GM20431 (cell line): Measurements from ENCODE around the gene TMEM139.
"Not testable (repeated sequence)": the region's sequence is repeated elsewhere in the genome, so short reads cannot be mapped to it uniquely, and the experiment has no call there.

ENCODE experiments used
- in situ Hi-C: fragments of 300-500 bp; cut with MseI, MboI; formaldehyde crosslinking; loops from one replicate; pipeline ENCODE4 v1.15.0; 2020; ENCODE audit warnings: low sequenced_read_pairs; ENCODE audit not compliant: unreplicated experiment

The TMEM139 gene

DNA sequence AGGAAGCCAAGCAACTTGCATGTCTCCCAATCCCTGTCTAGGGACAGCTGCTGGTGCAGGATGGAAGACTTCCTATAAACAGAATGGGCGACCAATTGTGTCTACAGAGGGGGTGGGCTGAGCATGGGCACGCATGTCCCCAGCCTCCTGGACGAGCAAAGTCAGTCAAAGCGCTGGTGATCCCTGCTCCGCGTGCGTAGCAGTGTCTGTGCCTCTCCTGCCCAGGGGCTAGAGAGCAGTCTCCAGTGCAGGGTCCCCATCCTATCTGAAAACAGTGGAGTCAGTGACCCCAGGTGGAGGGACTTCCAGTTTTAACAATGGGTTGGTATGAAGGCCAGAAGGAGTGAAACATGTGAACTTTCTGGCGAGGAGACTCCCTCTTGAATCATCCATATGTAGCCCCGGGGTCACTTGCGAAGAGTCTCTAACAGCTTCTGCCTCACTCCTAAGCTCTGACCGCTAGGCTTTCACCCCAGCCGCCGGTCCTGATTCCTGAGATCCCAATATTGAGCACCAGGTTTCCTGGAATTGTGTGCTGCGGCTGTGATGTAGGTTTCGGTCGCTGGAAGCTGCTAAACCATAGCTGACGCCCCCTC lies 2.7 kb downstream of the TMEM139 start:
- in situ Hi-C loops = no loop called here

- in situ Hi-C loops = no loop called here
These were observed 3.4 kb downstream of the TMEM139 start, which contains the start of gene CASP2 for GRCh38 chr7:143287935-143288826. Gene CASP2, plus strand, starts transcription at chr7:143288351. Its CDS starts 105 bp downstream, at chr7:143288456.

DNA sequence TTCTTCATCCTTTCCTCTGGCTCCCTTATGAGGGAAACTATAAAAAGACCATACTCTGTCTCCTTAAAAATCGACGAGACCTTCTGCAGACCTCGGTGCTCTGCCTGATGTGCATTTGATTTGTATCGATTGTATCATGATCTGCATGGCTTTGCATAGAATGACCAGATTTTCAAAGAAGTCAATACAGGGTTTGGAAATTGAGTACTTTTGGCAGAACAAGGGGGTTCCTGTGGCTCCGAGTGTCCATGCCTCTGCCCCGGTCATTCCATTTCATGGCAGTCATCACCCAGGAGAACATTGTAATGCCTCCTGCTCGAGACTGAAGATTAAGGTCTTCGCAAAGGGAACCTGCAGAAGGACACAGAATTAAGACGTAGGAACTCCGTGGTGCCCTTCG lies 4.1 kb downstream of the TMEM139 start:
- in situ Hi-C loops = no loop called here

GRCh38 chr7:143289421-143289820 lies 4.7 kb downstream of the TMEM139 start:
- in situ Hi-C loops = no loop called here

DNA sequence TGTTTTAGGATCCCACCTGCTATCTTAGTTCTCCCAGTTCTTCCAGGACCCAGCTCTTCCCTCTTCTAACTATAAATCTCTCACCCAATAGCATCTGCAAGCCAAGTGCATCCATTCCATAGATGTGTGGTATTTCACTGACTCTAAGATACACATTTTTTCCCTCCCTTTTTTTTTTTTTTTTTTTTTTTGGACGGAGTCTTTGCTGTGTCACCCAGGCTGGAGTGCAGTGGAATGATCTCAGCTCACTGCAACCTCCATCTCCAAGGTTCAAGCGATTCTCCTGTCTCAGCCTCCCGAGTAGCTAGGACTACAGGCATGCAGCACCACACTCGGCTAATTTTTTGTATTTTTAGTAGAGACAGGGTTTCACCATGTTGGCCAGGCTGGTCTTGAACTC lies 5.1 kb downstream of the TMEM139 start:
- in situ Hi-C loops = not testable (repeated sequence)

- in situ Hi-C loops = no loop called here
These were observed 5.5 kb downstream of the TMEM139 start for GRCh38 chr7:143290293-143290692.

- in situ Hi-C loops = no loop called here
These were observed 8.1 kb downstream of the TMEM139 start for GRCh38 chr7:143292876-143293275.

DNA sequence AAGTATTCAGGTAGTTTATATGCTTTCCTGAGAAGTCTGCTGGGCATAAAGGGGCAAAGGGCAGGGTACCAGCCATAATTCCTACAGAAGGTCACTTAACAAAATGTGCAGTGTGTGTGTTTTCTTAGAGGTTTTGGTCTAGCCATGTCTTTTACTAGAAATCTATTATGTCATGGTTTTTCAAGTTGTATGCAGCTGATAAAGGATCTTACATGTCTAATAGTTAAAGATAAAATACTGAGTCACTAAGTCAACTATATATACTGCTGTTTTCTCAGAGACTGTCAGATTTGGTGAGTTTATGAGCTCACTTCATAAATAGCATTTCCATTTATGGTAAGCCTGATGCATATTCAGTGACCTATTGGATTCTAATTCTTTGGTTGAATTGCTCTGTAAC lies 11.1 kb downstream of the TMEM139 start:
- in situ Hi-C loops = no loop called here

- in situ Hi-C loops = no loop called here
These were observed 11.9 kb downstream of the TMEM139 start for GRCh38 chr7:143296686-143297085.

DNA sequence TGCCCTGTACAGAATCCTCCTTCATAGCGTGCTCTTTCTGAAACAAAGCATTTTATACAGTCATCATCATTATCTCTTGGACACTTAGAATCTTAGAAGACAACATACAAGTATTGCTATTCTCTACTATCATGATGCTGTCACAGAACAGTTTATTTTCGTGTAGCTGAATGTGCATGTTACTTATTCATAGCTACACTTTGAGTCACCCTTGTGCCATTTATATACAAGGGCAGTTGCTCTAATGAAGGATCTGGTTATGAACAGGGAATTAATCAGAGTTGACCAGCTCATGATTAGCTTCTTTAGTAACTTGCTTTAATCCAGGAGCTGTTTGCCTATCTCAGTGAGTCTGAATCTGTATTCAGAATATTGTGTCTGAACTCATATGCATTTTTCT lies 14.6 kb downstream of the TMEM139 start:
- in situ Hi-C loops = no loop called here

GRCh38 chr7:143299840-143300239 lies 15.1 kb downstream of the TMEM139 start:
- in situ Hi-C loops = no loop called here

- in situ Hi-C loops = no loop called here
These were observed 16.5 kb downstream of the TMEM139 start for GRCh38 chr7:143300959-143301935.

DNA sequence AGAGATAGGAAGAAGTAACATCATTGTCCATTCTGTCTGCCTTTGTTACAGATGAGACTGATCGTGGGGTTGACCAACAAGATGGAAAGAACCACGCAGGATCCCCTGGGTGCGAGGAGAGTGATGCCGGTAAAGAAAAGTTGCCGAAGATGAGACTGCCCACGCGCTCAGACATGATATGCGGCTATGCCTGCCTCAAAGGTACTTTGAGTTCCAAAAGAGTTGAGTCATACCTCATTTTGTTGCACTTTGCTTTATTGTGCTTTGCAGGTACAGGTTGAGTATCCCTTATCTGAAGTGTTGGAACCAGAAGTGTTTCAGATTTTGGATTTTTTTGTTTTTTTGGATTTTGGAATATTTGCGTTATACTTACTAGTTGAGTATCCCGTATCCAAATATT lies 19.0 kb downstream of the TMEM139 start:
- in situ Hi-C loops = no loop called here

- in situ Hi-C loops = no loop called here
These were observed 20.2 kb downstream of the TMEM139 start for GRCh38 chr7:143304938-143305337.

GRCh38 chr7:143305423-143306070 lies 20.8 kb downstream of the TMEM139 start:
- in situ Hi-C loops = no loop called here

GRCh38 chr7:143308632-143309031 lies 23.9 kb downstream of the TMEM139 start:
- in situ Hi-C loops = no loop called here

GRCh38 chr7:143314127-143314526 lies 29.4 kb downstream of the TMEM139 start:
- in situ Hi-C loops = no loop called here

GRCh38 chr7:143315776-143316175 lies 31.0 kb downstream of the TMEM139 start, which contains the start of gene CLCN1:
Gene CLCN1, plus strand, starts transcription at chr7:143316111. Its CDS starts 102 bp downstream, at chr7:143316213.
- in situ Hi-C loops = no loop called here

DNA sequence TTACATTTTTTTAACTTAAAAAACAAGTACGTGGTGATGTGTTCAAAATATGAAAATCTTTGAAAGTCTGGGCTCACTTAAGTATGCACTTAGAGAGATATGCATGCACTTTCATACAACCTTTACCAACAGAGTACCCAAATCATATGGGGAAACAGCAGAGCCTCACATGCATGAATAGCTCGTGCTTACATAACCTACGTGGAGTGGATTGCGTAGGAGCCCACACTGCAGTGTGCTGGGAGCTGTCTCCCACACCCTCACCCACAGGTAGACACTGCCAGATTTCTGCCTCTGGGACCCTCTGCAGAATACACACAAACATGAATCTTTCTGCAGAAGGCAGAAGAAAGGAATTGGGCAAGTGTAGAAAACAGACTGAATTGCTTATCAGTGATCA lies 31.7 kb downstream of the TMEM139 start:
- in situ Hi-C loops = no loop called here

DNA sequence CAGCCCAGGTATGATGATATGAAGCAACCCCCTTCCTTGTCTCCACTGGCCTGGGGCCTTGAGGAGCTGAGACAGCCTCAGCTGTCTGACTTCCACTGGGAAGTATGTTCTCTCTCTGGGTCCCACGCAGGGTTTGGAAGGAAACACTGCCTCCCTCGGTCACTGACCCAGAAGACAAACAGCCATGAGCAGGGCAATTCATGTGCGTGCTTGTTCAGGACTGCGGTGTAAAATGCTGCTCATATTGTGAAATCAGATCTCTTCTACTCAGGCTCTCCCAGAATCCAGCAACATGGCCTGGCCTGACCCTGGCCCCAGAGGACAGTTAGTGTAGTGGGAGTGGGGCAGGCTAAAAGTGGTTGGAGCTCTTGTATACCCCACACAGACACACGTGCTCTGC lies 33.9 kb downstream of the TMEM139 start:
- in situ Hi-C loops = no loop called here
